NCI-H2081 (cell line): ENCODE data around the gene GAB1.
"Not testable (repeated sequence)": the region's sequence is repeated elsewhere in the genome, so short reads cannot be mapped to it uniquely, and the experiment has no call there.

Source experiments
- DNase-seq, 2 experiments: peaks; one replicate each; lab custom pipeline; 2025; lab: John Stamatoyannopoulos, UW

The GAB1 gene

GRCh38 chr4:143338313-143338712 is 1.6 kb downstream of the GAB1 start:
- no peak for DNase-seq

- DNase-seq, result no peak
Observed at GRCh38 chr4:143339497-143339896, 2.8 kb downstream of the GAB1 start.

DNA sequence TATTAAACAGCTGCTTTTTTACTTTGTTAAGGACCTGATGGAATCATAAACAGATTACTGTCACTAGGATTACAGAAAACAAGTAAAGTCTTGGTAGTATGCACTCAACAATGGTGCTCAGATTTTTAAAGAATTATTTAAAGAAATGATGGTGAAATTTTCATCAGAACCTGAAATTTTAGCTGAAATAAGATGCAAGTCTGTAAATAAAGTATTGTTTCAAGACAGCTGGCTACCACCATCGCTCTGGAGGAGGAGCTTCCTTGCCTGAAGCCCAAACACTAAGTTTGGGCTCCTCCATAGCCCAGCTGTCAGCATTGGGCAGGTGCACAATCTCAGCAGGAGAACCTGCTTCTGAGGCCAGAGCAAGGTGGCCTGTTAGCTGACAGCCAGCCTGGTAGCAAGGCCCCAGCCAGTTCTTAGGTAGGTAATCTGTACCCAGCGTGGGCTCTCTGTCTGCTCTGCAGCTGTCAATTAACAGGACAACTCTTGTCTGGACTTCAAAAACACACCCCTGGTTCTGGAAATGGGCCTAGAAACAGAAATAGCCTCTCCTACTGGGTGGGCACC is 4.6 kb downstream of the GAB1 start:
- peak; percentile 41 to 79 for DNase-seq

- DNase-seq, result no peak
Observed at GRCh38 chr4:143343276-143343831, 6.7 kb downstream of the GAB1 start.

DNA sequence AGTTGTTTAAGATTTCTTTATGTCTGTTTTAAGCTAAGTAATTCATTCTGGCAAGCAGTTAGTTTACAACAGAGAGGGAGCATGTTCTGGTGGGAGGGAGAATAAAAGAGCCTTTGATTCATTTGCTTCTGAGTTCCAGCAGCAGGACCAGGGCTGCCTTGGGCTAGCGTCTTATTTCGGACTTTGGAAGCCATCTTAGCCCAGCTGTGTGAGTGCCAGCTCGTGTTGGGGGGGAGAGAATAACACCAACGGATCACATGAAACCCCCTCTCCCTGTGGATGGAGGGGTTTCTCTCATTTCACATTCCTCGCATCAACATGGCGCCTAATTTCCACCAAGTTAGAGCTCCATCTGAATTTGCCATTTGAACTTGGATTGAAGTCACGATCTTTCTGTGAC is 7.4 kb downstream of the GAB1 start:
- DNase-seq, result no peak

GRCh38 chr4:143344774-143345173 is 8.1 kb downstream of the GAB1 start:
- no peak for DNase-seq

DNA sequence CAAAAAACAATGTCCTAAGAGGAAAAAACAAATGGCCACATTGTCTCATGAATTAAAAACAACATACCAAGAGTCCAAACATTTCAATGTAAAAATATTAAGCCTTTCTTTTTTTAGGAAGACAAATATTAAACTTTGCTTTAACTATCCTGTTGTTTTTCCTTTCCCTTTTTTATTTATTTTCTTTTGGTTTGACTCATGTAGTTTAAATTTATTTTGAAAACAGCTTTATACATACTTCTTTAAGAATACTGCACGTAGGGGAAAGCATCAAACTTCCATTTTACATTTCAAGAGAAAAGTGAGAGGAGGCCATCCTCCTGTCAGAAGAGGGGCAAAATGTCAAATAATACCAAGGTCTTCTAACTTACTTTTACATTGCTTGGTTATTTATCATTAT is 8.7 kb downstream of the GAB1 start:
- DNase-seq, result no peak

DNA sequence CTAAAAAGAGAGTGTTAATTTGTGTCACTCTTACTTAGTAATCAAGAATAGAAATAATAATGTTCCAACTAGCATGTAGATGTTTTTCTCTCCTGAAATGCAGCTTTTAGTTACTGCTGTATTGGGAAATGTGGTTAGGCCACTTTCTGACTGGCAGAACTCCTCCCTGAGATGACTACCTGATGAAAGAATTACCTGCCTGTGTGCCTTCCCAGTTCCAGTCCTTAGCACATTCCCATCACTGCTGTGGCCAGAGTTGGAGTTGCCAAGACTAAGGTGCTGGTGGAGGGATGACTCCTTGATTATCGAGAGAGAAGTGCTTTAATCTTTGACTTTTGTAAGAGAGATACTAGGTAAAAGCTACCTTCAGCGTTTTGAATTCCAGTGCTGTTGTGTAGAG is 9.5 kb downstream of the GAB1 start:
- DNase-seq, result no peak

DNA sequence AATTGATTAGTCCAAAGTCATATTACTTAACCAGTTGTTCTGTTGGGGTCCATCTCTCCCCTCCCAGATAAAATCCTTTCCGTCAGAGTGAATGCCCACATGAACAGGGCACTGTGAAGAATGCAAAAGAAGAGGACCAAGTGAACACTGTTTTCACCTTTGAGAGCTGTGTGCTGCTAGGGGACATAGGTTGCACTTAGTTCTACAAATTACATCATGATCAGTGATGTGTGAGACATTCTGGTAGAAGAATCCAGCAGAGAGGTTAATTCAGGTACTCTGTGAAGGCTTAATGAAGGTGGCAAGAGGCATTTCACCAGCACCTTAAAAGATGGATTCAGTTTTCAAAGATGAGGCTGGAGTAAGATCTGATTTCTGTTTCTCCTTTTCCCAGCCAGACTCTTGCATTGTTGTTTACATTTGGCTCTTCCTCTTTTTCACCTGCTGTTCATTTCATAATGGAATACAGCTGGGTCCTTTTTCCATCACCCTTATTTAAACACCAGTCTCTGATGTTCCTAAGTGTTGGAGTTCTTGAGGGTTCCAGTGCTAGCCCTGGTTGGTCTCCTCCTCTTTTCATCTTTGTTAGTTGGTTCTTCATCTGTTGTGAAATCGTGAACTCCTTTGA is 10.9 kb downstream of the GAB1 start:
- DNase-seq, result no peak

- DNase-seq, result no peak
Observed at GRCh38 chr4:143348233-143349077, 11.8 kb downstream of the GAB1 start.

DNA sequence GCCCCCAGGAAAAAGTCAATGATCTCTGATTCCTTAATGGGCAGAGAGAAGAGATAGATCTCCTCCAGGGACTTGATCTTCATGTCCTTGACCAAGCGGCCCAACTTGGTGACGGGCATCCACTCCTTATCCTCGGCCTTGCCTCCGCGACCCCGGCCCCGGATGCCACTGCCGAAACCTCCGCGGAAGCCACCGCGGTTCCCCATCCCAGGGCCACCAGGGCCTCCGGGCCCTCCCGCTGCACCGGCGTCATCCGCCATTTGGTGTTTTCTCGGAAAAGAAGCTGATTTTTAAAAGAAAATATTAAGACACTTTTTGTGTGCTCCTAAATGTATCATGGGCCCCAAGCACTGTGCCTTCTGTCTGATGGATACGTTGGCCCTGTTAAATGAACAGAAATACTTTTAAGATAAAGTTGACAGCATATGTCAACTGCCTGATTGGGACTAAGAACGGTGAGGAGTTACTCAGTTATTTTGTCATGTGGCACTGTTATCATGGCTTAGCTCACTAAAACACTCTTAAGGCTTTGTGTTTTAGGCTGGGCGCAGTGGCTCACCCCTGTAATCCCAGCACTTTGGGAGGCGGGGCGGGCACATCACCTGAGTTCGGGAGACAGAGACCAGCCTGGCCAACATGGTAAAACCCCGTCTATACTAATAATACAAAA is 13.3 kb downstream of the GAB1 start:
- DNase-seq, result not testable (repeated sequence)

DNA sequence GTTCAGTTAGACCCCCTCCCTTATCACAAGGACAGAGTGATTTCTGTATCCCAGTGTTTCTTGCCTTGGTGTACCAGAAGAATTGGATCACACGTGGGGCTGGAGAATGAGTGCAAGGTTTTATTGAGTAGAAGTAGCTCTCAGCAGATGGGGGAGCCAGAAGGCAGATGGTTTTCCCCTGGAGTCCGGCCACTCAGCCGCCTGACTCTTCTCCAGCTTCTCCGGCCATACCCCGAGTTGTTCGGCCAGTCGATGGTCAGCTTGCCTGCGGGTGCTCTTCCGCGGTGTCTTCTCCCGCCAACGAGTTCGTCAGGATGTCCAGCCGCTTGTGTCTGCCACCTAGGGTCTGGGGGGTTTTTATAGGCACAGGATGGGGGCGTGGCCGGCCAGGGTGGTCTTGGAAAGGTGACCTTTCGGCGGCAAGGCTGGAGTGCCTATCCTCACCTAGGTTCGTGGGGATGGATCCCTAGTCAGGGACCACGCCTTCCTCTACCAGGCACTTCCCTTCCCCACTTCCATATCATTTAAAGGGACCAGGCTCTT is 14.5 kb downstream of the GAB1 start:
- DNase-seq, result no peak

GRCh38 chr4:143351774-143352451 is 15.2 kb downstream of the GAB1 start:
- DNase-seq, result peak; percentile 79 to 92

- DNase-seq, result no peak
Observed at GRCh38 chr4:143352720-143353119, 16.0 kb downstream of the GAB1 start.

DNA sequence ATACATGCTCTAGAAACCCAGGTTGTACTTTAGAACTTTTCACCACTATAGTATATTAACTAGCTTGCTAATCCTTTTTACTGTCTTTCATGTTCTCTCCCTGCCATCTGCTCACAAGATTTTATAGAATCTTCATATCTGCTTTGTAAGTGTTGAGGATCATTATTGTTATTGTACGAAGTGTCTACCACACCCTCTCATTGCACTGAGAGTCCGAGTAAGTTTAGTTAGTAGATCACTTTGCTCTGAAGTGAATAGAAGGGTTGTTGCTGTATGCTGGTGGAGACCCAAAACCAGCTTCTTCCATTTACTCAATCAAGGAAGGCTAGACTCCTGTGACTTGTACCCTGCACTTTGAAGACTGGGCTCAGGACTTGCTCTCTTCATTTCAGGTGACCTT is 17.1 kb downstream of the GAB1 start:
- DNase-seq, result no peak

- no peak for DNase-seq
Observed at GRCh38 chr4:143354990-143355389, 18.3 kb downstream of the GAB1 start.

GRCh38 chr4:143355540-143356217 is 19.0 kb downstream of the GAB1 start:
- peak in 1 of 2 experiments; percentile 36 for DNase-seq

DNA sequence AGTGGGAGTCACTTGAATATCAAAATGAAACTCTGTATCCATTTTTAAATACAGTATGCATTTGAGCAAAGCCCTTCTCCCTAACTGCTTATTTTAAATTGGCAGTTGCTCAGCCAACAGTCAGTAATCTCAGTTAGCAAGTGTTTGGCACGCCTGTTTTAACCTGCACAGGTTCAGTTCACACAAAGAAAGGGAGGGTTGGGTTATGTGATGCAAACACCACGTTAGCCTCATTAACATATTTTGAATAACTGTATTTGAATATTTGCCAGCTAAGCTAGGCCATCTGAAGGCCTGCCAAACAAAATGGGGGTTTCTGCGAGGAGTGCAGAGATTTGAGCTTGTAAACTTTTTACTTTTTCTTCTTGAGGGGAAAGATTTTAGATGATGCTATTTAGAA is 19.8 kb downstream of the GAB1 start:
- DNase-seq, result peak; percentile 56 to 84

DNA sequence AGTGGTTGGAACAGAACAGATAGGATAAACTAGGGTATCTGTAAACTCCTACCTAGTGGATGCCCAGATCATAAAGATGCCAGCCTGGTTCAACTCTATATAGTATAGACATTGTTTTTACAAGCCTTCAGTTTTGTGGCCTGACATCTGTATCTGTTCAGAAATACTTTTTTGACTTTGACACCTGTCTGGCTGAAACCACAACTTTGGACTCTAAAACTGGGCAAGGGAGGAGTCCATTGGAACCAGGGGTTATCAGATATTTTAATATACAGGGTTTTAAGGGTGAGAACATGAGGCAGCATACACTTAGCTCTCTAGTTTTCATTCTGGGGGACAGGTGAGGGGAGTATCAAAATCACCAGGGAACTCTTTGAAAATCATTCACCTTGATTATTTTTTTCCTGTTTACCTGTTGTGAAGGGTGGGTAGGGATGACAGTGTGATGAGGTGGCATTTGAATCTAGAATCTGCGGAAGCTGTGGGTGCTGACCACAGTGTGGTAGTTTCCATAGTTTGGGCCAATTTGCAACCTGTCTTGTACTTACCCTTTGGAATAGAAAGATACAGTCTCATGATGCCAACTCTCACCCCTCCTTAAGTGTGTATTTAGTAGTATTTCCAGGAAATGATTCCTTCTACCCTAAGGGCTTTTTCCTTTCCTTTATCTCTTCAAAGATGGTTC is 20.6 kb downstream of the GAB1 start:
- DNase-seq, result no peak

DNA sequence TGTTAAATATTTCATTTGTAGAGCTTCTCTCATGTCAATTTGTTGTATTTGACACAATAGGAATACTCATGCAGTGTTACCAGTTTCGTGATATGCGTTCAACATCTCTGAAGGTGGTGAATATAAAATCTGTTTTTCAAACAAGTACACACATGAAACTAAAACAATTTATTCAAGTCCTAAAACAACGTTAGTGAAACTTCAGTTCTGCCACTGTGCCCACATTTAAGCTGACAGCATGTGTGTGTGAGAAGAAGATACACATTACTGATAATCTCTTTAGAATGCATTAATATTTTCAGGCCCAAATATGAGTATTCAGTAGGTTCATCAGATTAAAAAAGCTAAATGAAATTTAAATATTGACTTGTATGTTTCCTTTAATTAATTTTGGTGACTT is 21.7 kb downstream of the GAB1 start:
- DNase-seq, result no peak
